T-cell (primary cell): Measurements from ENCODE around the gene FGF6. TPM values are rescaled to one million over a fixed set of nuclear protein-coding genes. Genes with fewer than 3 reads are reported as not detected.

Experiments used
- ATAC-seq, 4 experiments: fragments of 200-7000 bp in 3 of 4; fragments of 150-1000 bp in 1 of 4; cut with Tn5 transposase; replicated peaks in 1 of 4; 1 replicate in 3 of 4; 2 replicates in 1 of 4; pipeline ENCODE4 v1.10.0; 2021; ENCODE audit warnings: moderate library complexity in 3 of 4, mild to moderate bottlenecking in 2 of 4, moderate number of reproducible peaks in 1 of 4
- CTCF ChIA-PET, 2 donors: fragments of 300-600 bp; sonication (Branson Sonifier 250); formaldehyde crosslinking; loops; one replicate each; lab custom pipeline; 2022; ENCODE audit warnings: antibody characterized with exemption in 2 of 2; lab: Charles Lee
- POLR2A ChIA-PET, 2 donors: fragments of 300-600 bp; sonication (Branson Sonifier 250); formaldehyde crosslinking; loops; one replicate each; lab custom pipeline; 2022; ENCODE audit warnings: antibody characterized with exemption in 2 of 2; lab: Charles Lee
- DNase-seq, 35 experiments: peaks; one replicate each; pipeline versions ENCODE4 v3.0.0 to v3.0.0-alpha.2; 2013 to 2023
- H3K27ac ChIP-seq: one replicate; pipeline ENCODE4 v1.5.1; 2013; ENCODE audit warnings: low read length
- H3K27me3 ChIP-seq, 2 experiments: replicated peaks in 1 of 2; 1 replicate in 1 of 2; 2 replicates in 1 of 2; pipeline versions ENCODE4 v1.6.1 to v1.7.0; 2013; ENCODE audit warnings: low read length in 1 of 2, mixed read lengths in 1 of 2; ENCODE audit not compliant: control insufficient read depth in 2 of 2, insufficient read depth in 2 of 2; ENCODE audit errors: extremely low read depth in 1 of 2
- H3K36me3 ChIP-seq, 2 donors: 1 replicate in 1 of 2; 2 replicates in 1 of 2; pipeline versions ENCODE4 v1.6.1 to v1.7.0; 2013; ENCODE audit warnings: low read length in 1 of 2; ENCODE audit not compliant: control insufficient read depth in 2 of 2, insufficient read depth in 1 of 2; ENCODE audit errors: extremely low read depth in 1 of 2
- H3K4me1 ChIP-seq, 2 experiments: 1 replicate in 1 of 2; 2 replicates in 1 of 2; pipeline versions ENCODE4 v1.6.1 to v1.7.0; 2013; ENCODE audit warnings: low read length in 2 of 2, mixed read lengths in 1 of 2; ENCODE audit not compliant: insufficient read depth in 2 of 2, control insufficient read depth in 1 of 2; ENCODE audit errors: extremely low read depth in 1 of 2
- H3K4me3 ChIP-seq, 2 donors: 1 replicate in 1 of 2; 2 replicates in 1 of 2; pipeline versions ENCODE4 v1.5.1 to v1.7.0; 2013; ENCODE audit warnings: mild to moderate bottlenecking in 2 of 2, low read length in 1 of 2, moderate library complexity in 1 of 2; ENCODE audit not compliant: control insufficient read depth in 1 of 2; ENCODE audit errors: extremely low read depth in 1 of 2
- H3K9me3 ChIP-seq: 2 replicates; pipeline ENCODE4 v1.7.0; 2013
- H3K27ac Mint-ChIP-seq, 2 donors: one replicate each; pipeline ENCODE4 v1.8.0; 2020 to 2021; ENCODE audit warnings: mild to moderate bottlenecking in 2 of 2, mixed read lengths in 2 of 2
- H3K27me3 Mint-ChIP-seq, 2 donors: one replicate each; pipeline ENCODE4 v1.8.0; 2021 to 2022; ENCODE audit warnings: mixed read lengths in 2 of 2
- H3K36me3 Mint-ChIP-seq: one replicate; pipeline ENCODE4 v1.8.0; 2021; ENCODE audit warnings: mixed read lengths
- H3K4me1 Mint-ChIP-seq, 3 donors: one replicate each; pipeline ENCODE4 v1.8.0; 2020 to 2022; ENCODE audit warnings: mixed read lengths in 3 of 3, mild to moderate bottlenecking in 1 of 3
- H3K4me3 Mint-ChIP-seq, 3 donors: one replicate each; pipeline ENCODE4 v1.8.0; 2020 to 2022; ENCODE audit warnings: mild to moderate bottlenecking in 3 of 3, mixed read lengths in 3 of 3, moderate library complexity in 3 of 3
- H3K9me3 Mint-ChIP-seq, 3 donors: one replicate each; pipeline ENCODE4 v1.8.0; 2020 to 2022; ENCODE audit warnings: mixed read lengths in 3 of 3
- WGBS: methylation state at CpG from one replicate; pipeline ENCODE4 v1.1.5; 2013; ENCODE audit warnings: missing lambda C conversion rate; ENCODE audit not compliant: insufficient coverage; 5-methylcytosine and 5-hydroxymethylcytosine counted together
- total RNA-seq, 35 experiments: library from RNA in 6 of 35; stranded (reverse) in 6 of 35; fragments of 120-200 nt in 1 of 35; gene quantifications; one replicate each; pipeline versions ENCODE4 v1.2.1 to v1.2.4 and lab custom pipeline; 2013 to 2026

FGF6 gene
- total RNA-seq, 5 donors from 2014 or later (not counting 1 experiment from before 2014, with no cell fraction given): not detected

DNA sequence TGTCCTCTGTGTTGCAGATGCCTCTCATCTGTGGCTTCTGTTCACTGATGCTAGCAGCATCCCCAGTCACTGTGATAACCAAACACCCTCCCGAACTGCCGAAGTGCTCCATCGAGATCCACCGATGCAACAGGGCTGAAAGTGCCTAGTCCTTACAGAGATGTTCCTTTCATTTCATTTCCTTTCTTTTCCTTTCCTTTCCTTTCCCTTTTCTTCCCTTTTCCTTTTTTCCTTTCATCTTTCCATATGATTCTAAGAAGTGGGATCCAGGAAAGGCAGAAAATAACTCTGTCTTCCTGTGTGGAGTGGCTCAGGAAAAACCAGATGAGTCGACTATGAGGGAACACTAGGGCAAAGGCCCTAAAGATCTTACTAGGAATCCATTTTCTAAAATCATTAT lies 26.7 kb downstream of the FGF6 start:
- Mint-ChIP-seq H3K27me3 (peaks cover 10 to 22% of the 10 kb centered on the region in 2 donors), H3K4me1 (peaks cover 8 to 10% (median 10%) of the 10 kb centered on the region in 3 donors), H3K27ac (no peak overlapping the region), H3K36me3 (no peaks in the 10 kb centered on the region), H3K9me3 (no peaks in the 10 kb centered on the region), H3K4me3 (no peak overlapping the region)
- peaks cover 0 to 23% of the 10 kb centered on the region in 2 experiments for H3K27me3 ChIP-seq
- ATAC-seq: no peak
- POLR2A ChIA-PET: no interaction called here
- no peak for DNase-seq
- no peaks in the 10 kb centered on the region for H3K4me1 ChIP-seq
- no peak overlapping the region for H3K4me3 ChIP-seq
- no peak overlapping the region for H3K27ac ChIP-seq
- no peaks in the 10 kb centered on the region for H3K9me3 ChIP-seq
- 100% methylated on average over 1 of the region's 5 CpGs for WGBS
- H3K36me3 ChIP-seq: no peaks in the 10 kb centered on the region
- CTCF ChIA-PET: no interaction called here

DNA sequence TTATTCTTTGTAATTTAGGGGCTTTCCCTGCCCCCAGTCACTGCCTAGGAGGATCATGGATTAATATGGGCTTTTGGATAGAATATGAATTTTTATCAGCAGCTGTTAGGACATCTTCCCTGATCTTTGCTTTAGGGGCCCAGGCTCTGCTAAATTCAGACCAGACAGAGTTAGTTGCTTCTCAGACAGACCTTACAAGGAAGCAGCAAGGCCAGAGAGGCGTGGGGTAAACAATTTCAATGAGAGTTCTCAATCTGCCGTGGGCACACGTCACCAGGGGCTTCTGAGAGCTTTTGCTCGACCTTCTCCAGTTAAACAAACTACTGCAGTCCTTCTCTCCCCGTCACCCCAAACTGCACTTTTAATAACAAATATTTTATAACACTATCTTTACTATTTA lies 27.7 kb downstream of the FGF6 start:
- no peaks in the 10 kb centered on the region for H3K36me3 ChIP-seq
- ChIA-PET CTCF (no interaction called here), POLR2A (no interaction called here)
- H3K36me3 Mint-ChIP-seq: no peaks in the 10 kb centered on the region
- H3K4me1 ChIP-seq: no peaks in the 10 kb centered on the region
- H3K4me3 Mint-ChIP-seq: no peak overlapping the region
- 40% methylated on average over 1 of the region's 5 CpGs for WGBS
- no peak overlapping the region for H3K4me3 ChIP-seq
- no peaks in the 10 kb centered on the region for H3K9me3 Mint-ChIP-seq
- no peak for ATAC-seq
- no peaks in the 10 kb centered on the region for H3K9me3 ChIP-seq
- DNase-seq: no peak
- no peak overlapping the region for H3K27ac Mint-ChIP-seq
- H3K27me3 Mint-ChIP-seq: peaks cover 10 to 22% of the 10 kb centered on the region in 2 donors
- no peak overlapping the region for H3K27ac ChIP-seq
- peaks cover 8 to 10% (median 10%) of the 10 kb centered on the region in 3 donors for H3K4me1 Mint-ChIP-seq
- H3K27me3 ChIP-seq: peaks cover 0 to 23% of the 10 kb centered on the region in 2 experiments

GRCh38 chr12:4417455-4417854 lies 28.2 kb downstream of the FGF6 start:
- POLR2A ChIA-PET: no interaction called here
- 94% methylated on average over 3 of the region's 6 CpGs for WGBS
- H3K4me1 ChIP-seq: no peaks in the 10 kb centered on the region
- H3K36me3 Mint-ChIP-seq: no peaks in the 10 kb centered on the region
- H3K4me1 Mint-ChIP-seq: peaks cover 8 to 10% (median 10%) of the 10 kb centered on the region in 3 donors
- H3K27me3 ChIP-seq: peaks cover 0 to 23% of the 10 kb centered on the region in 2 experiments
- no peaks in the 10 kb centered on the region for H3K9me3 Mint-ChIP-seq
- no peak overlapping the region for H3K4me3 ChIP-seq
- H3K27ac Mint-ChIP-seq: no peak overlapping the region
- ATAC-seq (no peak), DNase-seq (no peak)
- H3K36me3 ChIP-seq: no peaks in the 10 kb centered on the region
- H3K27me3 Mint-ChIP-seq: peaks cover 10 to 22% of the 10 kb centered on the region in 2 donors
- H3K9me3 ChIP-seq: no peaks in the 10 kb centered on the region
- no peak overlapping the region for H3K4me3 Mint-ChIP-seq
- H3K27ac ChIP-seq: no peak overlapping the region
- CTCF ChIA-PET: no interaction called here

- H3K4me3 ChIP-seq: no peak overlapping the region
- DNase-seq (no peak), ATAC-seq (no peak)
- Mint-ChIP-seq H3K4me3 (no peak overlapping the region), H3K4me1 (peaks cover 7 to 10% (median 8%) of the 10 kb centered on the region in 3 donors), H3K36me3 (no peaks in the 10 kb centered on the region), H3K9me3 (no peaks in the 10 kb centered on the region), H3K27ac (no peak overlapping the region), H3K27me3 (peaks cover 10 to 22% of the 10 kb centered on the region in 2 donors)
- H3K27me3 ChIP-seq: peaks cover 0 to 23% of the 10 kb centered on the region in 2 experiments
- no peaks in the 10 kb centered on the region for H3K9me3 ChIP-seq
- CTCF ChIA-PET: interaction anchor here in 1 of 2 donors (0.6 kb wide), 1 partner anchor 601 kb away, joined by 3 read pairs; no protein-coding TSS in a partner anchor
- no peak overlapping the region for H3K27ac ChIP-seq
- H3K4me1 ChIP-seq: no peaks in the 10 kb centered on the region
- H3K36me3 ChIP-seq: no peaks in the 10 kb centered on the region
- 81% methylated on average over 5 of the region's 8 CpGs for WGBS
- POLR2A ChIA-PET: no interaction called here
These were observed 29.3 kb downstream of the FGF6 start for GRCh38 chr12:4416276-4416675.

- H3K9me3 Mint-ChIP-seq: no peaks in the 10 kb centered on the region
- no peak overlapping the region for H3K27ac ChIP-seq
- H3K4me1 ChIP-seq: no peaks in the 10 kb centered on the region
- H3K27me3 ChIP-seq: peaks cover 0 to 20% of the 10 kb centered on the region in 2 experiments
- no peaks in the 10 kb centered on the region for H3K9me3 ChIP-seq
- CTCF ChIA-PET: interaction anchor here (0.5 to 0.9 kb wide), 3 partner anchors 43 to 115 kb away, joined by 3 to 4 read pairs (median 4); no protein-coding TSS in a partner anchor
- H3K27me3 Mint-ChIP-seq: peaks cover 4 to 22% of the 10 kb centered on the region in 2 donors
- POLR2A ChIA-PET: no interaction called here
- no peak for ATAC-seq
- no peak overlapping the region for H3K4me3 ChIP-seq
- WGBS: no CpG with 5 or more reads among the region's 1 CpG
- H3K36me3 ChIP-seq: no peaks in the 10 kb centered on the region
- no peak for DNase-seq
- H3K27ac Mint-ChIP-seq: no peak overlapping the region
- H3K36me3 Mint-ChIP-seq: no peaks in the 10 kb centered on the region
- H3K4me3 Mint-ChIP-seq: no peak overlapping the region
- H3K4me1 Mint-ChIP-seq: peaks cover 7 to 10% (median 8%) of the 10 kb centered on the region in 3 donors
These were observed 33.1 kb downstream of the FGF6 start for GRCh38 chr12:4412465-4412864.

GRCh38 chr12:4412056-4412455 lies 33.6 kb downstream of the FGF6 start:
- H3K27me3 ChIP-seq: peaks cover 0 to 17% of the 10 kb centered on the region in 2 experiments
- no peaks in the 10 kb centered on the region for H3K4me1 ChIP-seq
- no peak overlapping the region for H3K4me3 ChIP-seq
- ChIA-PET CTCF (interaction anchor here (0.5 to 0.9 kb wide), 3 partner anchors 43 to 116 kb away, joined by 3 to 4 read pairs (median 4); no protein-coding TSS in a partner anchor), POLR2A (no interaction called here)
- no peak for DNase-seq
- WGBS: 85% methylated on average over 2 of the region's 3 CpGs
- ATAC-seq: no peak
- peaks cover 4 to 20% of the 10 kb centered on the region in 2 donors for H3K27me3 Mint-ChIP-seq
- H3K27ac Mint-ChIP-seq: no peak overlapping the region
- H3K27ac ChIP-seq: no peak overlapping the region
- H3K36me3 Mint-ChIP-seq: no peaks in the 10 kb centered on the region
- H3K4me1 Mint-ChIP-seq: peaks cover 7 to 10% (median 8%) of the 10 kb centered on the region in 3 donors
- no peaks in the 10 kb centered on the region for H3K36me3 ChIP-seq
- no peaks in the 10 kb centered on the region for H3K9me3 ChIP-seq
- H3K9me3 Mint-ChIP-seq: no peaks in the 10 kb centered on the region
- H3K4me3 Mint-ChIP-seq: no peak overlapping the region
